Suppressor macrophage treated with lipopolysaccharide for 1 hour (primary cell): ENCODE measurements around the gene HPD.
A peak's percentile ranks its signal among the peaks of the same experiment; 100 is the strongest.
"Not testable (repeated sequence)": the region's sequence is repeated elsewhere in the genome, so short reads cannot be mapped to it uniquely, and the experiment has no call there.

Experiments used
- DNase-seq, 3 donors: peaks; one replicate each; pipeline ENCODE4 v3.0.0-alpha.2; 2020 to 2022

The HPD gene

GRCh38 chr12:121797937-121798786, 60.5 kb downstream of the HPD start:
- no peak for DNase-seq

GRCh38 chr12:121796855-121797751, 61.6 kb downstream of the HPD start:
- peak; percentile 63 to 80 (median 65) for DNase-seq

- peak; percentile 89 to 90 (median 90) for DNase-seq
Measured at GRCh38 chr12:121795034-121795968, 63.4 kb downstream of the HPD start.

GRCh38 chr12:121794534-121795033, 64.1 kb downstream of the HPD start:
- DNase-seq, result no peak

- DNase-seq, result peak; percentile 95 to 98 (median 97)
Measured at GRCh38 chr12:121793838-121794533, 64.7 kb downstream of the HPD start.

- DNase-seq, result peak; percentile 76 to 95 (median 86)
Measured at GRCh38 chr12:121793440-121793837, 65.2 kb downstream of the HPD start, which contains the start of gene RHOF. Gene RHOF, minus strand, starts transcription at chr12:121793688. Its CDS starts 55 bp downstream, at chr12:121793633.

- peak; percentile 42 to 76 (median 55) for DNase-seq
Measured at GRCh38 chr12:121792607-121793439, 65.8 kb downstream of the HPD start.

- DNase-seq, result peak; percentile 48 to 71 (median 50)
Measured at GRCh38 chr12:121791671-121792551, 66.7 kb downstream of the HPD start.

- DNase-seq, result not testable (repeated sequence)
Measured at GRCh38 chr12:121790785-121791184, 67.9 kb downstream of the HPD start.

GRCh38 chr12:121789800-121790728, 68.6 kb downstream of the HPD start:
- peak; percentile 88 to 93 (median 91) for DNase-seq
